Sigmoid colon (tissue), 7 donors: ENCODE results near the gene FGF19. TPM values are rescaled to one million over a fixed set of nuclear protein-coding genes. Genes with fewer than 3 reads are reported as not detected.

ENCODE experiments used
- DNase-seq: peaks from one replicate; pipeline ENCODE4 v3.0.0-alpha.2; 2019
- H3K27ac ChIP-seq, 4 donors: fragments of 200-600 bp; sonication (generic); one replicate each; pipeline ENCODE4 v1.5.1; 2016 to 2019; ENCODE audit warnings: mild to moderate bottlenecking in 1 of 4
- H3K27me3 ChIP-seq, 3 donors: fragments of 200-600 bp; sonication (generic); one replicate each; pipeline ENCODE4 v1.5.1; 2019; ENCODE audit warnings: mild to moderate bottlenecking in 1 of 3
- H3K36me3 ChIP-seq, 4 donors: fragments of 200-600 bp; sonication (generic); one replicate each; pipeline ENCODE4 v1.5.1; 2016 to 2019
- H3K4me1 ChIP-seq, 4 donors: fragments of 200-600 bp; sonication (generic); one replicate each; pipeline ENCODE4 v1.5.1; 2017 to 2019
- H3K4me3 ChIP-seq, 4 donors: fragments of 200-600 bp; sonication (generic); one replicate each; pipeline ENCODE4 v1.5.1; 2017 to 2019; ENCODE audit warnings: mild to moderate bottlenecking in 2 of 4, moderate library complexity in 1 of 4
- H3K9me3 ChIP-seq, 4 donors: fragments of 200-600 bp in 3 of 4; sonication (generic) in 3 of 4; one replicate each; pipeline versions ENCODE4 v1.5.1 to v1.6.1; 2013 to 2019
- CTCF ChIP-seq, 4 experiments: fragments of 450-650 bp in 3 of 4; fragments of 200-600 bp in 1 of 4; IDR thresholded peaks; one replicate each; pipeline ENCODE4 v1.5.1; 2016 to 2019; ENCODE audit warnings: antibody characterized with exemption in 4 of 4, mild to moderate bottlenecking in 3 of 4, moderate library complexity in 2 of 4
- EP300 ChIP-seq, 4 donors: sonication (generic); formaldehyde crosslinking; IDR thresholded peaks; one replicate each; pipeline ENCODE4 v1.6.1; 2017; ENCODE audit warnings: antibody characterized with exemption in 4 of 4
- POLR2A ChIP-seq, 2 donors: fragments of 450-650 bp; IDR thresholded peaks; one replicate each; pipeline ENCODE4 v1.6.1; 2016; ENCODE audit warnings: antibody characterized with exemption in 2 of 2, mild to moderate bottlenecking in 2 of 2, moderate library complexity in 2 of 2
- POLR2AphosphoS5 ChIP-seq, 4 donors: sonication (generic); formaldehyde crosslinking; IDR thresholded peaks; one replicate each; pipeline ENCODE4 v1.6.1; 2017; ENCODE audit warnings: antibody characterized with exemption in 4 of 4
- WGBS, 2 donors: extraction: QIAGEN DNeasy Blood & Tissue Kit; methylation state at CpG; one replicate each; pipeline ENCODE4 v1.1.7; 2013; 5-methylcytosine and 5-hydroxymethylcytosine counted together
- intact Hi-C: fragments of 100-400 bp; cut with DNase I; formaldehyde crosslinking; loops from one replicate; pipeline ENCODE4 v1.15.1; 2023
- polyA plus RNA-seq, 3 donors: library from polyadenylated mRNA; stranded (reverse); fragments of 200-250 nt; gene quantifications; one replicate each; pipeline ENCODE4 v1.2.3, GENCODE V29; 2013
- total RNA-seq, 4 donors: library from RNA; depleted of rRNA; stranded (reverse); fragments of >200 nt; gene quantifications; one replicate each; pipeline ENCODE4 v1.1.0, GENCODE V29; 2016
- donor health status: healthy with polysubstance abuse.
- donor health status: Bipolar disorder and iron deficiency.
- donor health status: healthy.

The FGF19 gene
- total and polyA plus RNA-seq, 7 donors, result not detected

DNA sequence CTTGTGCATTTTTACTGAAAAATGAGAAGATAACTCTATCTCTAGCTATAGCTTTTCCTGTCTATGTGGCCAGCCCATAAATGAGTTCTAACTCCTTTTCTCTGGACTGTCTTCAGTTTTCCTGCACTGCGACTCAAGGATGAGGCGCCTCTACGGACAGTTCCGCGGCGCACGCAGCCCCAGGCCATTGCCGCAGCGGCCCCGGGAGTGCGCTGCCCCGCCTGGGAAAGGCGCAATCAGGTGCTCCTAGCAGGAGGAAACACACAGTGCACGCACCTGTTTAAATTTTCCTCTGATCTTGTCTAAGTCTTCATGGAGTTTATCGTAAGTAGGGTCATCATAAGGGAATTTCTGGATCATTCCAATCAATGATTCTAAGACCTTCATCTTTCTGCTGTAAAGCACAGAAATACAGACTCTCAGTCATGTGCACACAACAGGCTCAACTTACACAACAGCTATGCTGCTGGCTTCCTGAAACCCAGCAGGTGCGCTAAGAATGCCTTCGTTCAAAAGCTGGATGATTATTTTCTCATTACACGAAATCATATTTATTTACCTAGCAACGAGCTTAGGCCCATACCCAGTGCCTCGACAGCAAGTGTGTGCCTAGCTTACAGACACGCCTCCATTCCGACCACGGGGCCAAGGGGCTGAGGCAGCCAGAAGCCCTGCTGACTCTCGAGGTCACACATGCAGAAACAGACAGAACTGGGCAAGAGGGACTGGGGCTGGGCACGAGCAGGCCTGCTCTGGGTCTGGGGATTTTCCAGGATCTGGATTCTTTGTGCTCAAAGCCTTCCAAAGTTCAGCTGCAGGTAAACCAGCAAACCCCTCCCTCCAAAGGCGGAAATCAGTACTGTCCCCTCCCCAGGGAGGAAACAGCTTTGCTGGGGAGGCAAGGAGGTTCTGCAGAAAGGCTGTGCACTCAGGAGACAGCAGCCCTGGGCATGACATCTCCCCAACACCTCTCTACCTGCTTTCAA lies 35.9 kb downstream of the FGF19 start:
- Histone ChIP-seq H3K4me1 (peaks cover 0 to 15% (median 12%) of the 10 kb centered on the region in 4 donors), H3K27ac (no peak overlapping the region), H3K27me3 (no peaks in the 10 kb centered on the region), H3K9me3 (no peaks in the 10 kb centered on the region), H3K36me3 (peaks cover 0 to 80% (median 17%) of the 10 kb centered on the region in 4 donors), H3K4me3 (no peak overlapping the region)
- 62 to 88% methylated on average over 26 of the region's 26 CpGs for WGBS, 2 donors
- DNase-seq, result peak; percentile 40
- intact Hi-C loops, result no loop called here
- TF ChIP-seq CTCF (IDR thresholded peaks at IDR 0.05) (no peak), POLR2AphosphoS5 (IDR thresholded peaks at IDR 0.05) (no peak), POLR2A (IDR thresholded peaks at IDR 0.05) (no peak), EP300 (IDR thresholded peaks at IDR 0.05) (no peak)

DNA sequence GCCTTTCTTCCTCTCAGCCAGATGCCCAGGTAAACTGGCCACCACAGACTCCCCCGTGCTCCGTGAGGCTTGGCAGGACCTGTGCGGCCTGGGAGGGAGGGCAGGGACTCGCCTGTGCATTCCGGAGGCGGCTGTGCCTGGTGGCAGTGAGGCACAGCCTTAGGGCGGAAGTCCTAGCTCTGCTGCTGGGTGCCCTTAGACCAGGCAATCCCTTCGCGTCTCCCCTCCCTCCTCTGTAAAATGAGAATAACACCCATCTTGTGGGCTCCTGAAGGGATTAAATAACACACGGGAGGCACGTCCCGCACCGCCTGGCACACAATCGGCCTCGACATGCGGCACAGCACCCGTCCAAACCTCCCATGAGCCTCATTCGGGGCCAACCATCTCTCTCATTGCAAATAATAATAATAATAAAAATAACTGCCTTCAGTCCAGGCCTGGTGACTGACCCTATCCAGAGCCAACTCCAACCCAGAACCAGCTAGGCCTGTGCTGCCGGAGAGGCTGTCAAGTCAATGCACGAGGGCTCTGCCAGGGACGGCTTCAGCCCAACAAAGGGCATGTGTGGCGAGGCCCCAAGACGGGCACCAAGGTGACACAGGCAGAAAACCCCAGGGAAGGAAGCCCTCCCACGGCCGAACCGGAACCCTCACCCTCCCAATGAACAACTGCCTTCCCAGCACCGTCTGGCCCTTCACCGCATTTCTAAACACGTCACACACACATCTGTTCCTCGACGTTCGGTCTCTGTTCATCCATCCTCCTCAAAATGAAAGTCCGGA lies 36.9 kb downstream of the FGF19 start:
- DNase-seq, result peak; percentile 50
- peaks cover 0 to 13% (median 9%) of the 10 kb centered on the region in 4 donors for H3K4me1 ChIP-seq
- H3K27ac ChIP-seq, result no peak overlapping the region
- TF ChIP-seq CTCF (IDR thresholded peaks at IDR 0.05) (no peak), POLR2AphosphoS5 (IDR thresholded peaks at IDR 0.05) (no peak), EP300 (IDR thresholded peaks at IDR 0.05) (no peak), POLR2A (IDR thresholded peaks at IDR 0.05) (no peak)
- no peaks in the 10 kb centered on the region for H3K27me3 ChIP-seq
- WGBS, 2 donors, result 92 to 94% methylated on average over 33 of the region's 33 CpGs
- no peak overlapping the region for H3K4me3 ChIP-seq
- peaks cover 0 to 72% (median 17%) of the 10 kb centered on the region in 4 donors for H3K36me3 ChIP-seq
- intact Hi-C loops, result no loop called here
- H3K9me3 ChIP-seq, result no peaks in the 10 kb centered on the region

- no peak overlapping the region for H3K27ac ChIP-seq
- peaks cover 0 to 13% (median 9%) of the 10 kb centered on the region in 4 donors for H3K4me1 ChIP-seq
- H3K27me3 ChIP-seq, result no peaks in the 10 kb centered on the region
- WGBS, 2 donors, result 95 to 96% methylated on average over 14 of the region's 14 CpGs
- intact Hi-C loops, result no loop called here
- H3K4me3 ChIP-seq, result no peak overlapping the region
- H3K9me3 ChIP-seq, result no peaks in the 10 kb centered on the region
- DNase-seq, result peak; percentile 40
- TF ChIP-seq POLR2A (IDR thresholded peaks at IDR 0.05), result no peak
- no peak for TF ChIP-seq CTCF (IDR thresholded peaks at IDR 0.05)
- no peak for TF ChIP-seq EP300 (IDR thresholded peaks at IDR 0.05)
- TF ChIP-seq POLR2AphosphoS5 (IDR thresholded peaks at IDR 0.05), result no peak
- peaks cover 0 to 68% (median 16%) of the 10 kb centered on the region in 4 donors for H3K36me3 ChIP-seq
Observed at GRCh38 chr11:69666261-69666660, 37.6 kb downstream of the FGF19 start.

DNA sequence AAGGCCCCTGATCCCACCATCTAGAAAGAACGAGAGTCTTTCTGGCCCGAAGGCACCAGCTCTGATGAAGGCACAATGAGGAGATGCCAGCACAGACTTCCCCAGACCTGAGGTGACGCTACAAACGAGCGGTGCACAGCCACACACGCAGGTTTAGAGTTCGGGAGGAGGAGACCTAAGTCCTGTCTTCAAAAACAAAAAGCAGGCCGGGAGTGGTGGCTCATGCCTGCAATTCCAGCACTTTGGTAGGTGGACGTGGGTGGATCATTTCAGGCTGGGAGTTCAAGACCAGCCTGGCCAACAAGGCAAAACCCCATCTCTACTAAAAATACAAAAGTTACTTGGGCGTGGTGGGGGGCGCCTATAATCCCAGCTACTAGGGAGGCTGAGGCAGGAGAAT lies 38.2 kb downstream of the FGF19 start:
- no peaks in the 10 kb centered on the region for H3K9me3 ChIP-seq
- peak; percentile 6 for DNase-seq
- 94 to 97% methylated on average over 11 of the region's 11 CpGs for WGBS, 2 donors
- no peaks in the 10 kb centered on the region for H3K27me3 ChIP-seq
- TF ChIP-seq POLR2AphosphoS5 (IDR thresholded peaks at IDR 0.05), result no peak
- no peak for TF ChIP-seq POLR2A (IDR thresholded peaks at IDR 0.05)
- no peak for TF ChIP-seq EP300 (IDR thresholded peaks at IDR 0.05)
- no peak for TF ChIP-seq CTCF (IDR thresholded peaks at IDR 0.05)
- no peak overlapping the region for H3K27ac ChIP-seq
- peaks cover 0 to 72% (median 15%) of the 10 kb centered on the region in 4 donors for H3K36me3 ChIP-seq
- intact Hi-C loops, result no loop called here
- peaks cover 0 to 13% (median 9%) of the 10 kb centered on the region in 4 donors for H3K4me1 ChIP-seq
- no peak overlapping the region for H3K4me3 ChIP-seq
